ENCODE results near the gene ACSL4.
"Not testable (repeated sequence)": the region's sequence is repeated elsewhere in the genome, so short reads cannot be mapped to it uniquely, and the experiment has no call there.

Gene ACSL4

GRCh38 chrX:109660435-109661143, 72.5 kb downstream of the ACSL4 start:
- peak in 2 of 3 donors; percentile 8 to 21 for DNase-seq

GRCh38 chrX:109658391-109658790, 74.7 kb downstream of the ACSL4 start:
- no peak for DNase-seq

GRCh38 chrX:109657364-109657763, 75.7 kb downstream of the ACSL4 start:
- DNase-seq: not testable (repeated sequence)

GRCh38 chrX:109656774-109657173, 76.3 kb downstream of the ACSL4 start:
- no peak for DNase-seq

- no peak for DNase-seq
Measured at GRCh38 chrX:109655502-109656201, 77.4 kb downstream of the ACSL4 start.

GRCh38 chrX:109654516-109655109, 78.4 kb downstream of the ACSL4 start:
- no peak for DNase-seq

- DNase-seq: not testable (repeated sequence)
Measured at GRCh38 chrX:109644671-109645070, 88.4 kb downstream of the ACSL4 start.

- no peak for DNase-seq
Measured at GRCh38 chrX:109643687-109644086, 89.4 kb downstream of the ACSL4 start.

GRCh38 chrX:109638158-109638557, 94.9 kb downstream of the ACSL4 start:
- no peak for DNase-seq

- DNase-seq: not testable (repeated sequence)
Measured at GRCh38 chrX:109637477-109637876, 95.6 kb downstream of the ACSL4 start.

GRCh38 chrX:109635146-109635545, 97.9 kb downstream of the ACSL4 start:
- DNase-seq: peak; percentile 34

- peak in 2 of 3 donors; percentile 28 to 41 for DNase-seq
Measured at GRCh38 chrX:109632906-109633504, 100.1 kb downstream of the ACSL4 start.

- no peak for DNase-seq
Measured at GRCh38 chrX:109629310-109629709, 103.7 kb downstream of the ACSL4 start.

- DNase-seq: no peak
Measured at GRCh38 chrX:109626637-109627036, 106.4 kb downstream of the ACSL4 start.

- DNase-seq: peak in 1 of 3 donors; percentile 39
Measured at GRCh38 chrX:109624641-109625616, 108.1 kb downstream of the ACSL4 start, which contains the start of gene KCNE5. KCNE5 (minus strand) TSS chrX:109625172; CDS start chrX:109625020, 152 bp downstream.

GRCh38 chrX:109623997-109624396, 109.1 kb downstream of the ACSL4 start:
- no peak for DNase-seq

- no peak for DNase-seq
Measured at GRCh38 chrX:109622270-109622669, 110.8 kb downstream of the ACSL4 start.

- DNase-seq: no peak
Measured at GRCh38 chrX:109619771-109620170, 113.3 kb downstream of the ACSL4 start.

GRCh38 chrX:109614951-109615350, 118.1 kb downstream of the ACSL4 start:
- no peak for DNase-seq

- no peak for DNase-seq
Measured at GRCh38 chrX:109601486-109601885, 131.6 kb downstream of the ACSL4 start.

GRCh38 chrX:109600237-109600651, 132.8 kb downstream of the ACSL4 start:
- DNase-seq: peak in 2 of 3 donors; percentile 28 to 30

- no peak for DNase-seq
Measured at GRCh38 chrX:109596015-109596414, 137.0 kb downstream of the ACSL4 start.
